HFF-Myc (cell line): ENCODE measurements around the gene SLC18B1.

Experiments used
- DNase-seq: peaks from one replicate; pipeline ENCODE4 v3.0.0-alpha.2; 2011; ENCODE audit warnings: low read depth; ENCODE audit errors: extremely low read depth
- H3K4me3 ChIP-seq: replicated peaks from 2 replicates; pipeline ENCODE4 v1.5.1; 2011; ENCODE audit warnings: low read depth, mild to moderate bottlenecking, control low read depth, low read length
- CTCF ChIP-seq: IDR thresholded peaks from 2 replicates; pipeline ENCODE4 v1.5.1; 2012; ENCODE audit warnings: mild to moderate bottlenecking, low read depth, low read length, control low read depth; ENCODE audit errors: missing control alignments

SLC18B1 gene

GRCh38 chr6:132725471-132725870 is 73.0 kb downstream of the SLC18B1 start:
- no peak overlapping the region for H3K4me3 ChIP-seq
- no peak for TF ChIP-seq CTCF
- no peak for DNase-seq

- no peak overlapping the region for H3K4me3 ChIP-seq
- TF ChIP-seq CTCF, result no peak
- DNase-seq, result no peak
Observed at GRCh38 chr6:132719736-132720448, 78.5 kb downstream of the SLC18B1 start.
